Right lobe of liver (tissue), 6 donors: ENCODE measurements around the gene SEMA4D. TPM values are rescaled to one million over a fixed set of nuclear protein-coding genes. Genes with fewer than 3 reads are reported as not detected.

ENCODE experiments used
- ATAC-seq, 4 donors: fragments of 200-7000 bp; cut with Tn5 transposase; one replicate each; pipeline ENCODE4 v1.9.1; 2020; ENCODE audit warnings: mild to moderate bottlenecking in 4 of 4, moderate library complexity in 4 of 4
- DNase-seq, 3 donors: peaks; one replicate each; pipeline ENCODE4 v3.0.0-alpha.2; 2020
- H3K27ac ChIP-seq, 3 donors: fragments of 200-600 bp; one replicate each; pipeline ENCODE4 v1.8.0; 2022
- H3K27me3 ChIP-seq, 2 donors: fragments of 200-600 bp; one replicate each; pipeline ENCODE4 v1.8.0; 2022
- H3K36me3 ChIP-seq, 4 donors: fragments of 200-600 bp; sonication (generic) in 1 of 4; one replicate each; pipeline versions ENCODE4 v1.5.1 to v1.8.0; 2017 to 2022; ENCODE audit warnings: control low read depth in 1 of 4
- H3K4me1 ChIP-seq, 4 donors: fragments of 200-600 bp; sonication (generic) in 1 of 4; one replicate each; pipeline versions ENCODE4 v1.5.1 to v1.8.0; 2017 to 2022; ENCODE audit warnings: control low read depth in 1 of 4
- H3K4me3 ChIP-seq, 3 donors: fragments of 200-600 bp; one replicate each; pipeline ENCODE4 v1.8.0; 2022
- H3K9me3 ChIP-seq, 4 donors: fragments of 200-600 bp; sonication (generic) in 1 of 4; one replicate each; pipeline versions ENCODE4 v1.5.1 to v1.8.0; 2017 to 2022; ENCODE audit warnings: control low read depth in 1 of 4
- POLR2A ChIP-seq: fragments of 450-650 bp; IDR thresholded peaks from one replicate; pipeline ENCODE4 v1.6.1; 2017; ENCODE audit warnings: antibody characterized with exemption, mild to moderate bottlenecking
- WGBS: methylation state at CpG from one replicate; pipeline ENCODE4 v1.1.6; 2018; ENCODE audit warnings: low coverage, low lambda C conversion rate; ENCODE audit not compliant: insufficient coverage; ENCODE audit errors: missing lambda C conversion rate; 5-methylcytosine and 5-hydroxymethylcytosine counted together
- intact Hi-C, 2 donors: fragments of 100-400 bp; cut with DNase I; formaldehyde crosslinking; loops; one replicate each; pipeline versions ENCODE4 v1.11.2 to v1.14.1; 2022
- total RNA-seq, 6 experiments: library from RNA; depleted of rRNA in 2 of 6; stranded (reverse); fragments of >200 nt in 2 of 6; fragmentation: NEBNext Ultra II Directional in 3 of 6; extraction: Animal tissue kit (Norgen Biotek cat#: 25700) in 3 of 6; gene quantifications; one replicate each; pipeline versions ENCODE4 v1.1.0 to v1.2.4, GENCODE V29; 2016 to 2023
- TF ChIP-seq, protein P1 (sequence below), 4 donors: fragments of 200-600 bp in 3 of 4; fragments of 450-650 bp in 1 of 4; IDR thresholded peaks; one replicate each; pipeline versions ENCODE4 v1.5.1 to v1.8.0; 2016 to 2022; ENCODE audit warnings: antibody characterized with exemption in 4 of 4, mild to moderate bottlenecking in 2 of 4
- donor health status: DM: no; HTN: yes; CAD: no.
- donor health status: DM: no; HTN: no; CAD: no.
- donor health status: DM: no; HTN: no; CAD: no.
- donor health status: DM: no; HTN: yes; CAD: no.
- donor health status: DM: no; HTN: yes; CAD: no.

SEMA4D gene
- total RNA-seq, 6 experiments from 2014 or later, result 2.0 to 7.5 (median 3.5) TPM

DNA sequence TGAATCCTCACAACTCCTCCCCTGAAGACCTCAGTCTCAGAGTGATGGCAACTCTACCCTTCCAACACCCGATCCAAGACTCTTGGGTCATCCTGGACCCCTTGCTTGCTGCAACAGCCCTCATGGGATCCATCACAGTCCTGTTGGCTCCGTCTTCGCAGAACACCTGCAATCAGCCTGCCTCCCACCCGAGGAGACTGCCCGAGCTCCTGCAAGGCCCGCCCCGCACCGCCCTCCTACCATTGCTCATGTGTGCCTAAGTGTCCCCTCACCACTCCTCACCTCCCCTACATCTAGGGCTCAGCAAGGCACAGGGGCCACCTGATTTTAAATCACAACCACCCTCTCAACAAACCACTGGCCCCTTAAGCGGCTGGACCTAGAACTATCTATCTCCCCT is 5.3 kb downstream of the SEMA4D start:
- DNase-seq (no peak), ATAC-seq (no peak)
- no peaks in the 10 kb centered on the region for H3K36me3 ChIP-seq
- TF ChIP-seq POLR2A, result no peak
- TF ChIP-seq, protein P1, sequence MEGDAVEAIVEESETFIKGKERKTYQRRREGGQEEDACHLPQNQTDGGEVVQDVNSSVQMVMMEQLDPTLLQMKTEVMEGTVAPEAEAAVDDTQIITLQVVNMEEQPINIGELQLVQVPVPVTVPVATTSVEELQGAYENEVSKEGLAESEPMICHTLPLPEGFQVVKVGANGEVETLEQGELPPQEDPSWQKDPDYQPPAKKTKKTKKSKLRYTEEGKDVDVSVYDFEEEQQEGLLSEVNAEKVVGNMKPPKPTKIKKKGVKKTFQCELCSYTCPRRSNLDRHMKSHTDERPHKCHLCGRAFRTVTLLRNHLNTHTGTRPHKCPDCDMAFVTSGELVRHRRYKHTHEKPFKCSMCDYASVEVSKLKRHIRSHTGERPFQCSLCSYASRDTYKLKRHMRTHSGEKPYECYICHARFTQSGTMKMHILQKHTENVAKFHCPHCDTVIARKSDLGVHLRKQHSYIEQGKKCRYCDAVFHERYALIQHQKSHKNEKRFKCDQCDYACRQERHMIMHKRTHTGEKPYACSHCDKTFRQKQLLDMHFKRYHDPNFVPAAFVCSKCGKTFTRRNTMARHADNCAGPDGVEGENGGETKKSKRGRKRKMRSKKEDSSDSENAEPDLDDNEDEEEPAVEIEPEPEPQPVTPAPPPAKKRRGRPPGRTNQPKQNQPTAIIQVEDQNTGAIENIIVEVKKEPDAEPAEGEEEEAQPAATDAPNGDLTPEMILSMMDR (IDR thresholded peaks at IDR 0.05), result no peak
- no peak overlapping the region for H3K4me3 ChIP-seq
- 86% methylated on average over 5 of the region's 9 CpGs for WGBS
- intact Hi-C loops, result no loop called here
- no peaks in the 10 kb centered on the region for H3K9me3 ChIP-seq
- H3K27me3 ChIP-seq, result no peaks in the 10 kb centered on the region
- H3K27ac ChIP-seq, result no peak overlapping the region
- no peaks in the 10 kb centered on the region for H3K4me1 ChIP-seq

DNA sequence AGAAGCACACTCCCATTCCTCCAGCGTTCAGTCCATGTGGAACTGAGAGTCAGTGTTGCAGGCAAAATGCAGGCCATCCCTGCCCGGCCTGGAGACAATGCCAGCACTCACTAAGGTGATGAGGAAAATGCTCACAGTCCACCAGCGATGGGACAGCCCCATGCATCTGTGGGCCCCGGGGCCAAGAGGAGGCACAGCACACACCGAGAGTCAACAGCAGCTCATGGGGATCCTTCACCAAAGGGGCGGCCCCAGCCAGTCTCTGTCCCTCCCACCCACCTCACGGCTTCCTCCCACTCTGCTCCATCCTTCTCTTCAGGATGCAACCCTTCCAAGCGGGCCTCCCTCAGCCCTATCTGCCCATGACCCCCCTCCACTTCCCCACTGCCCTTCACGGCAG is 6.2 kb downstream of the SEMA4D start:
- no peak overlapping the region for H3K4me3 ChIP-seq
- DNase-seq, result no peak
- H3K27me3 ChIP-seq, result no peaks in the 10 kb centered on the region
- no peak for ATAC-seq
- H3K9me3 ChIP-seq, result no peaks in the 10 kb centered on the region
- TF ChIP-seq, protein P1 (IDR thresholded peaks at IDR 0.05), result no peak
- TF ChIP-seq POLR2A, result no peak
- H3K4me1 ChIP-seq, result no peaks in the 10 kb centered on the region
- H3K27ac ChIP-seq, result no peak overlapping the region
- intact Hi-C loops, result no loop called here
- H3K36me3 ChIP-seq, result no peaks in the 10 kb centered on the region
- 92% methylated on average over 3 of the region's 9 CpGs for WGBS

DNA sequence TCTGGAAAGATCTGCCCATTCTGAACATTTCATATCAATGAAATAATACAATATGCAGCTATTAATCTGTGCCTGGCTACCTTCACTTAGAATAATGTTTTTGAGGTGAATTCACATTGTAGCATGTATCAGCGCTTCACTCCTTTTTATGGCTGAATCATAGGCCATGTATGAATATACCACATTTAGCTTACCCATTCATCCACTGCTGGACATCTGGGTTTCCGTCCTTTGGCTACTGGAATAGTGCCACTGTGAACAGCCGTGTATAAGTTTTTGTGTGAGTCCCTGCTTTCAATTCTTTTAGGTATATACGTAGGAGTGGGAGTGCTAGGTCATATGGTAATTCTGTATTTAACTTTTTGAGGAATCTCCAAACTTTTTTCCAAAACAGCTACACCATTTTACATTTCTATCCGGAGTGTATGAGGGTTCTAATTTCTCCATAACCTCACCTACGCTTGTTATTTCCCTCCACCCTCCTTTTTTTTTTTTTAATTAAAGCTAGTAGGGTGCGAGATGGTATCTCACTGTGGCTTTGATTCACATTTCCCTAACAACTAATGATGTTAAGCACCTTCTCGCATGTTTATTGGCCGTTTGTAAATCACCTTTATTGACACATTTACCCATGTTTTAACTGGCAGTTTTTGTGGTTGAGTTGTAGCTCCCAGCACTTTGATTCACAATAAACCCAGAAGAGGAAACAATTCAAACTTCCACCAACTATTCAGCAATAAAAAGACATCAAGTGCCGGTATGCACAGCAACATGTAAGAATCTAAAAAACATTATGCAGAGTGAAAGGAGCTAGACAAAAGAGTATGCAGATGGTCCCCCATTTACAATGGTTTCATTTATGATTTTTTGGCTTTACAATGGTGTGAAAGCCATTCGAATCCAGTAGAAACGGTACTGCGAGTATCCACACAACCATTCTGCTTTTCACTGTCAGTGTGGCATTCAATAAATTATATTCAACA is 8.1 kb downstream of the SEMA4D start:
- TF ChIP-seq POLR2A, result no peak
- TF ChIP-seq, protein P1 (IDR thresholded peaks at IDR 0.05), result no peak
- Histone ChIP-seq H3K27ac (no peak overlapping the region), H3K4me1 (no peaks in the 10 kb centered on the region), H3K27me3 (no peaks in the 10 kb centered on the region), H3K4me3 (no peak overlapping the region), H3K9me3 (no peaks in the 10 kb centered on the region), H3K36me3 (no peaks in the 10 kb centered on the region)
- DNase-seq (no peak), ATAC-seq (peak in 2 of 4 donors; percentile 14 to 29)
- 72% methylated on average over 13 of the region's 13 CpGs for WGBS
- intact Hi-C loops, result no loop called here

DNA sequence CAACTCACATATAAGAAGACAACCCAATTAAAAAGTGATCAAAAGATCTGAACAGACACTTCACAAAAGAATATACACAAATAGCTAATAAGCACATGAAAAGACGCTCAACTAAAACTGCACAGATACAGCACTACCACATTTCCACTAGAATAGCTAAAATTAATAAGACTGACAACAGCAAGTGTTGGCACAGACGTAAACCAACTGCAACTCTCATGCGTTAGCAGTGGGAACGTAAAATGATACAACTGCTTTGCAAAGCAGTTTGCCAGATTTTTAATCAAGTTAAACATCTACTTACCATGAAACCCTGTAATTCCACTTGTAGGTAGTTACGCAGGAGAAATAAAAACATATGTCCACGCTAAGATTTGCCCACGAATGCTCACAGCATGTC is 9.0 kb downstream of the SEMA4D start:
- no peak for TF ChIP-seq POLR2A
- TF ChIP-seq, protein P1 (IDR thresholded peaks at IDR 0.05), result no peak
- 77% methylated on average over 7 of the region's 7 CpGs for WGBS
- no peak overlapping the region for H3K4me3 ChIP-seq
- ATAC-seq (no peak), DNase-seq (no peak)
- no peaks in the 10 kb centered on the region for H3K36me3 ChIP-seq
- no peaks in the 10 kb centered on the region for H3K27me3 ChIP-seq
- H3K9me3 ChIP-seq, result no peaks in the 10 kb centered on the region
- H3K27ac ChIP-seq, result no peak overlapping the region
- H3K4me1 ChIP-seq, result no peaks in the 10 kb centered on the region
- intact Hi-C loops, result no loop called here
